ENCODE results near the gene CASP3.

GRCh38 chr4:184612074-184612473 lies 37.2 kb downstream of the CASP3 start:
- TF ChIP-seq CTCF (IDR thresholded peaks at IDR 0.05; ENCODE audit: borderline replicate concordance, extremely low read depth, low read length, poor library complexity, severe bottlenecking), result no peak
- no peak for TF ChIP-seq EZH2 (IDR thresholded peaks at IDR 0.05; ENCODE audit: borderline replicate concordance, low read depth, low read length, severe bottlenecking)
